HepG2 (cell line): ENCODE results near the gene ELANE. TPM values are rescaled to one million over a fixed set of nuclear protein-coding genes. Genes with fewer than 3 reads are reported as not detected.

Experiments
- AGO1 ChIP-seq: fragments of 200-400 bp; formaldehyde crosslinking; IDR thresholded peaks from 2 replicates; pipeline ENCODE4 v1.6.1; 2017; ENCODE audit warnings: mild to moderate bottlenecking, low read depth, low read length, moderate library complexity; ENCODE audit not compliant: poor library complexity, severe bottlenecking
- CTCF ChIP-seq: sonication (generic); formaldehyde crosslinking; IDR thresholded peaks from 2 replicates; pipeline ENCODE4 v1.5.0; 2020; ENCODE audit warnings: mild to moderate bottlenecking, missing genetic modification reagents, moderate library complexity
- DDIT3 ChIP-seq: sonication (generic); formaldehyde crosslinking; IDR thresholded peaks from 2 replicates; pipeline ENCODE4 v1.4.0; 2020; ENCODE audit warnings: mild to moderate bottlenecking, missing genetic modification reagents
- GATAD1 ChIP-seq: IDR thresholded peaks from 2 replicates; pipeline ENCODE4 v1.6.1; 2016; ENCODE audit warnings: missing genetic modification reagents, missing compliant biosample characterization
- HMG20B ChIP-seq: conservative IDR thresholded peaks from 2 replicates; pipeline ENCODE4 v1.6.1; 2016; ENCODE audit warnings: missing genetic modification reagents, missing compliant biosample characterization
- HMGXB4 ChIP-seq, 2 experiments: sonication (generic) in 1 of 2; formaldehyde crosslinking in 1 of 2; IDR thresholded peaks; 2 replicates each; pipeline versions ENCODE4 v1.4.0 to v1.6.1; 2018 to 2020; ENCODE audit warnings: missing genetic modification reagents in 2 of 2, borderline replicate concordance in 1 of 2, low read depth in 1 of 2, mild to moderate bottlenecking in 1 of 2, missing biosample characterization in 1 of 2
- JUN ChIP-seq: sonication (generic); formaldehyde crosslinking; IDR thresholded peaks from 2 replicates; pipeline ENCODE4 v1.4.0; 2020; ENCODE audit warnings: mild to moderate bottlenecking, missing genetic modification reagents
- MATR3 ChIP-seq: sonication (generic); formaldehyde crosslinking; IDR thresholded peaks from 2 replicates; pipeline ENCODE4 v1.4.0; 2020; ENCODE audit warnings: missing genetic modification reagents
- MAX ChIP-seq: IDR thresholded peaks from 2 replicates; pipeline ENCODE4 v1.6.1; 2012; ENCODE audit warnings: inconsistent platforms
- REXO4 ChIP-seq: sonication (generic); formaldehyde crosslinking; IDR thresholded peaks from 2 replicates; pipeline ENCODE4 v1.8.0; 2022; ENCODE audit warnings: missing genetic modification reagents, mild to moderate bottlenecking, borderline replicate concordance
- TBP ChIP-seq: sonication (generic); formaldehyde crosslinking; IDR thresholded peaks from 2 replicates; pipeline ENCODE4 v1.5.0; 2020; ENCODE audit warnings: missing genetic modification reagents
- ZFX ChIP-seq: sonication (generic); formaldehyde crosslinking; IDR thresholded peaks from 2 replicates; pipeline ENCODE4 v1.4.0; 2020; ENCODE audit warnings: mild to moderate bottlenecking, low read depth, missing genetic modification reagents, moderate library complexity
- ZNF318 ChIP-seq: sonication (generic); formaldehyde crosslinking; IDR thresholded peaks from 2 replicates; pipeline ENCODE4 v1.4.0; 2020; ENCODE audit warnings: mild to moderate bottlenecking, missing genetic modification reagents
- ZNF337 ChIP-seq: sonication (generic); formaldehyde crosslinking; IDR thresholded peaks from 2 replicates; pipeline ENCODE4 v1.5.1; 2020; ENCODE audit warnings: missing genetic modification reagents, low read depth, mild to moderate bottlenecking, borderline replicate concordance
- ZNF460 ChIP-seq: sonication (generic); formaldehyde crosslinking; IDR thresholded peaks from 2 replicates; pipeline ENCODE4 v1.5.1; 2020; ENCODE audit warnings: missing genetic modification reagents, mild to moderate bottlenecking, borderline replicate concordance
- ZSCAN30 ChIP-seq: sonication (generic); formaldehyde crosslinking; IDR thresholded peaks from 2 replicates; pipeline ENCODE4 v1.5.0; 2020; ENCODE audit warnings: mild to moderate bottlenecking, missing genetic modification reagents
- polyA plus RNA-seq, 8 experiments: library from polyadenylated mRNA; depleted of rRNA in 3 of 8; stranded (reverse) in 7 of 8; unstranded in 1 of 8; fragments of >200 nt; fragmentation: Illumina TruSeq in 4 of 8; extraction: Trizol in 4 of 8; gene quantifications; 2 replicates each; pipeline versions ENCODE4 v1.2.1 to v1.2.3, GENCODE V29; 2011 to 2016; ENCODE audit warnings: low read depth in 4 of 8, missing spikeins in 1 of 8, mixed read lengths in 1 of 8; ENCODE audit not compliant: insufficient read depth in 1 of 8
- total RNA-seq, 5 experiments: library from RNA; depleted of rRNA; stranded (reverse); fragments of >200 nt; fragmentation: Illumina TruSeq; extraction: Trizol; gene quantifications; 2 replicates each; pipeline ENCODE4 v1.2.3, GENCODE V29; 2016; ENCODE audit warnings: low read depth in 1 of 5

Gene ELANE
- total and polyA plus RNA-seq, 2 of the 13 experiments (the other 11 are each of a cell fraction or from before 2014, with no cell fraction given), result not detected

- no peak for TF ChIP-seq ZNF318 (CRISPR knock-in tag)
- peak; percentile 22; the same call in 1 of the 2 replicates for TF ChIP-seq ZFX (CRISPR knock-in tag)
- TF ChIP-seq MAX, result no peak
- TF ChIP-seq MATR3 (CRISPR knock-in tag), result 0 out of 2 replicates have a peak, but pooled peaks have one; percentile 73
- TF ChIP-seq ZSCAN30, result no peak
- no peak for TF ChIP-seq ZNF337 (CRISPR knock-in tag)
- TF ChIP-seq HMGXB4 (CRISPR knock-in tag; IDR thresholded peaks at IDR 0.05; ENCODE audit: borderline replicate concordance in 1 of 2, low read depth in 1 of 2), result no peak
- TF ChIP-seq REXO4 (CRISPR knock-in tag), result no peak
- no peak for TF ChIP-seq JUN
- TF ChIP-seq DDIT3 (CRISPR knock-in tag), result no peak
- TF ChIP-seq HMG20B (CRISPR knock-in tag), result no peak
- TF ChIP-seq TBP (CRISPR knock-in tag), result no peak
- peak; percentile 16; the same call in 1 of the 2 replicates for TF ChIP-seq CTCF (CRISPR knock-in tag)
- TF ChIP-seq GATAD1 (CRISPR knock-in tag), result no peak
- TF ChIP-seq AGO1, result peak; percentile 81
- TF ChIP-seq ZNF460 (CRISPR knock-in tag), result no peak
These were observed 9.9 kb downstream of the ELANE start (continued) for GRCh38 chr19:861756-862580.
